Panc1 (cell line): ENCODE measurements around the gene HOXD9. TPM values are rescaled to one million over a fixed set of nuclear protein-coding genes. Genes with fewer than 3 reads are reported as not detected.

Source experiments
- ATAC-seq: fragments of 200-7000 bp; cut with Tn5 transposase; 2 replicates; pipeline ENCODE4 v1.9.1; 2020; ENCODE audit warnings: mild to moderate bottlenecking, moderate library complexity
- BruUV-seq: library from RNA; stranded (reverse); fragments of 400-500 nt; replicated peaks from 2 replicates; lab custom pipeline; 2021; lab: Mats Ljungman, UMichigan
- CTCF ChIA-PET: fragments of 300-600 bp; sonication (Branson Sonifier 250); formaldehyde crosslinking; loops from one replicate; lab custom pipeline; 2022; ENCODE audit warnings: antibody characterized with exemption; lab: Charles Lee
- POLR2A ChIA-PET: fragments of 300-600 bp; sonication (Branson Sonifier 250); formaldehyde crosslinking; loops from one replicate; lab custom pipeline; 2022; ENCODE audit warnings: antibody characterized with exemption; lab: Charles Lee
- DNase-seq: peaks from one replicate; pipeline ENCODE4 v3.0.0-alpha.2; 2010; ENCODE audit warnings: low read depth, low spot score
- H3K27ac ChIP-seq: 2 replicates; pipeline ENCODE4 v1.5.1; 2011; ENCODE audit warnings: mild to moderate bottlenecking, low read length, inconsistent platforms
- H3K27me3 ChIP-seq: fragments of 200-500 bp; sonication (Bioruptor generic); 2 replicates; pipeline ENCODE4 v1.6.0; 2014; ENCODE audit warnings: low read length, inconsistent platforms; ENCODE audit not compliant: control insufficient read depth, insufficient read depth
- H3K36me3 ChIP-seq: fragments of 200-500 bp; sonication (Bioruptor generic); 2 replicates; pipeline ENCODE4 v1.5.1; 2014; ENCODE audit warnings: inconsistent platforms, mild to moderate bottlenecking, low read length, moderate library complexity; ENCODE audit not compliant: control insufficient read depth, insufficient read depth
- H3K4me1 ChIP-seq: 2 replicates; pipeline ENCODE4 v1.5.1; 2011; ENCODE audit warnings: inconsistent platforms, mild to moderate bottlenecking, low read length, moderate library complexity; ENCODE audit not compliant: control insufficient read depth, insufficient read depth
- H3K4me3 ChIP-seq, 2 experiments: 2 replicates each; pipeline ENCODE4 v1.5.1; 2011 to 2012; ENCODE audit warnings: low read depth in 2 of 2, low read length in 2 of 2, mild to moderate bottlenecking in 2 of 2, inconsistent platforms in 1 of 2, moderate library complexity in 1 of 2
- H3K9me3 ChIP-seq: fragments of 200-500 bp; sonication (Bioruptor generic); 2 replicates; pipeline ENCODE4 v1.5.1; 2014; ENCODE audit warnings: low read depth, mild to moderate bottlenecking, inconsistent platforms, low read length, moderate library complexity; ENCODE audit not compliant: control insufficient read depth, insufficient read depth
- POLR2AphosphoS5 ChIP-seq: IDR thresholded peaks from 2 replicates; pipeline ENCODE4 v1.6.1; 2012; ENCODE audit warnings: mild to moderate bottlenecking, low read depth, low read length, moderate library complexity
- SIN3A ChIP-seq: IDR thresholded peaks from 2 replicates; pipeline ENCODE4 v1.6.1; 2012; ENCODE audit warnings: low read depth, mild to moderate bottlenecking, low read length, moderate library complexity, borderline replicate concordance; ENCODE audit not compliant: insufficient read depth
- TCF7L2 ChIP-seq: IDR thresholded peaks from 2 replicates; pipeline ENCODE4 v1.6.1; 2011; ENCODE audit warnings: mild to moderate bottlenecking, low read depth, low read length, inconsistent platforms
- in situ Hi-C: cut with HindIII; loops from 2 replicates; pipeline ENCODE4 v1.10.0; 2016; ENCODE audit warnings: low sequenced_read_pairs, low pct_unique_long_range_greater_than_20kb
- intact Hi-C: fragments of 100-400 bp; cut with micrococcal nuclease; formaldehyde crosslinking; loops from one replicate; pipeline ENCODE4 v1.10.0; 2022; ENCODE audit not compliant: unreplicated experiment
- total RNA-seq: library from RNA; stranded (reverse); gene quantifications from one replicate; pipeline ENCODE4 v1.2.1, GENCODE V29; 2021; ENCODE audit not compliant: unreplicated experiment
- TF ChIP-seq, protein P1 (sequence below), 2 experiments: IDR thresholded peaks; 2 replicates each; pipeline ENCODE4 v1.6.1; 2011 to 2012; ENCODE audit warnings: low read depth in 2 of 2, control low read depth in 1 of 2, low read length in 1 of 2, mild to moderate bottlenecking in 1 of 2, moderate library complexity in 1 of 2; ENCODE audit not compliant: insufficient read depth in 1 of 2
- TF ChIP-seq, protein P2 (sequence below): fragments of 450-650 bp; IDR thresholded peaks from 2 replicates; pipeline ENCODE4 v1.5.1; 2017; ENCODE audit warnings: mild to moderate bottlenecking

Gene HOXD9
- total RNA-seq, 1 experiment from 2014 or later = 0.15 TPM

DNA sequence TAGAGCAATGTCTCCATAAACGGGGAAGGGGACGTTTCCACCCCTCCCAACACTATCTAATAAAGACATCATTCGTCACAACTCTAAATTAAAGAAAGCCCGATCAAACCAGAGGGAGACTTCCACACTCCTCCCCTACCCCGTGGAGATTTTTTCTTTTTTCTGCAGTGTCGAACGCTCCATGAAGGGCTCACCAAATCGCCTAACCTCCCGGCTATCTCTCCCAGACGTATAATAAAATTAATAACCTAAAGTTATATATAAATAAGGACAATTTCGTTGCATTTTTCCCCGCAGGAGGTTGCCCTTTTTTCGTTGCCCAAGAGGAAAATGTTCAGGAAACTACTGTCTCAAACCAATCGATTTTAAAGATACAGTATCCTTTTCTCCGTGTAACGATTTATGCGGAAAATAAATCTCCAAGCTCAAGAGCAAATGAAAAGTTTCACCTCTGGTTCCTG, 41.1 kb upstream of the HOXD9 start:
- Histone ChIP-seq H3K4me1 (peaks cover 4% of the 10 kb centered on the region), H3K4me3 (no peak overlapping the region), H3K9me3 (no peaks in the 10 kb centered on the region), H3K36me3 (no peaks in the 10 kb centered on the region), H3K27ac (no peak overlapping the region), H3K27me3 (peaks cover 33% of the 10 kb centered on the region)
- in situ Hi-C loops (no loop called here), intact Hi-C loops (loop anchor here (10.0 kb wide), 1 partner anchor 117 kb away; no protein-coding TSS in a partner anchor)
- ChIA-PET POLR2A (no interaction called here), CTCF (no interaction called here)
- TF ChIP-seq, protein P1, sequence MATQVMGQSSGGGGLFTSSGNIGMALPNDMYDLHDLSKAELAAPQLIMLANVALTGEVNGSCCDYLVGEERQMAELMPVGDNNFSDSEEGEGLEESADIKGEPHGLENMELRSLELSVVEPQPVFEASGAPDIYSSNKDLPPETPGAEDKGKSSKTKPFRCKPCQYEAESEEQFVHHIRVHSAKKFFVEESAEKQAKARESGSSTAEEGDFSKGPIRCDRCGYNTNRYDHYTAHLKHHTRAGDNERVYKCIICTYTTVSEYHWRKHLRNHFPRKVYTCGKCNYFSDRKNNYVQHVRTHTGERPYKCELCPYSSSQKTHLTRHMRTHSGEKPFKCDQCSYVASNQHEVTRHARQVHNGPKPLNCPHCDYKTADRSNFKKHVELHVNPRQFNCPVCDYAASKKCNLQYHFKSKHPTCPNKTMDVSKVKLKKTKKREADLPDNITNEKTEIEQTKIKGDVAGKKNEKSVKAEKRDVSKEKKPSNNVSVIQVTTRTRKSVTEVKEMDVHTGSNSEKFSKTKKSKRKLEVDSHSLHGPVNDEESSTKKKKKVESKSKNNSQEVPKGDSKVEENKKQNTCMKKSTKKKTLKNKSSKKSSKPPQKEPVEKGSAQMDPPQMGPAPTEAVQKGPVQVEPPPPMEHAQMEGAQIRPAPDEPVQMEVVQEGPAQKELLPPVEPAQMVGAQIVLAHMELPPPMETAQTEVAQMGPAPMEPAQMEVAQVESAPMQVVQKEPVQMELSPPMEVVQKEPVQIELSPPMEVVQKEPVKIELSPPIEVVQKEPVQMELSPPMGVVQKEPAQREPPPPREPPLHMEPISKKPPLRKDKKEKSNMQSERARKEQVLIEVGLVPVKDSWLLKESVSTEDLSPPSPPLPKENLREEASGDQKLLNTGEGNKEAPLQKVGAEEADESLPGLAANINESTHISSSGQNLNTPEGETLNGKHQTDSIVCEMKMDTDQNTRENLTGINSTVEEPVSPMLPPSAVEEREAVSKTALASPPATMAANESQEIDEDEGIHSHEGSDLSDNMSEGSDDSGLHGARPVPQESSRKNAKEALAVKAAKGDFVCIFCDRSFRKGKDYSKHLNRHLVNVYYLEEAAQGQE (IDR thresholded peaks at IDR 0.05; ENCODE audit: insufficient read depth in 1 of 2, low read depth in 2 of 2, low read length in 1 of 2) = no peak
- TF ChIP-seq, protein P2, sequence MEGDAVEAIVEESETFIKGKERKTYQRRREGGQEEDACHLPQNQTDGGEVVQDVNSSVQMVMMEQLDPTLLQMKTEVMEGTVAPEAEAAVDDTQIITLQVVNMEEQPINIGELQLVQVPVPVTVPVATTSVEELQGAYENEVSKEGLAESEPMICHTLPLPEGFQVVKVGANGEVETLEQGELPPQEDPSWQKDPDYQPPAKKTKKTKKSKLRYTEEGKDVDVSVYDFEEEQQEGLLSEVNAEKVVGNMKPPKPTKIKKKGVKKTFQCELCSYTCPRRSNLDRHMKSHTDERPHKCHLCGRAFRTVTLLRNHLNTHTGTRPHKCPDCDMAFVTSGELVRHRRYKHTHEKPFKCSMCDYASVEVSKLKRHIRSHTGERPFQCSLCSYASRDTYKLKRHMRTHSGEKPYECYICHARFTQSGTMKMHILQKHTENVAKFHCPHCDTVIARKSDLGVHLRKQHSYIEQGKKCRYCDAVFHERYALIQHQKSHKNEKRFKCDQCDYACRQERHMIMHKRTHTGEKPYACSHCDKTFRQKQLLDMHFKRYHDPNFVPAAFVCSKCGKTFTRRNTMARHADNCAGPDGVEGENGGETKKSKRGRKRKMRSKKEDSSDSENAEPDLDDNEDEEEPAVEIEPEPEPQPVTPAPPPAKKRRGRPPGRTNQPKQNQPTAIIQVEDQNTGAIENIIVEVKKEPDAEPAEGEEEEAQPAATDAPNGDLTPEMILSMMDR = no peak
- TF ChIP-seq TCF7L2 (no peak), POLR2AphosphoS5 (no peak), SIN3A (no peak)
- ATAC-seq (no peak), DNase-seq (no peak)
- BruUV-seq = no TSS peak

DNA sequence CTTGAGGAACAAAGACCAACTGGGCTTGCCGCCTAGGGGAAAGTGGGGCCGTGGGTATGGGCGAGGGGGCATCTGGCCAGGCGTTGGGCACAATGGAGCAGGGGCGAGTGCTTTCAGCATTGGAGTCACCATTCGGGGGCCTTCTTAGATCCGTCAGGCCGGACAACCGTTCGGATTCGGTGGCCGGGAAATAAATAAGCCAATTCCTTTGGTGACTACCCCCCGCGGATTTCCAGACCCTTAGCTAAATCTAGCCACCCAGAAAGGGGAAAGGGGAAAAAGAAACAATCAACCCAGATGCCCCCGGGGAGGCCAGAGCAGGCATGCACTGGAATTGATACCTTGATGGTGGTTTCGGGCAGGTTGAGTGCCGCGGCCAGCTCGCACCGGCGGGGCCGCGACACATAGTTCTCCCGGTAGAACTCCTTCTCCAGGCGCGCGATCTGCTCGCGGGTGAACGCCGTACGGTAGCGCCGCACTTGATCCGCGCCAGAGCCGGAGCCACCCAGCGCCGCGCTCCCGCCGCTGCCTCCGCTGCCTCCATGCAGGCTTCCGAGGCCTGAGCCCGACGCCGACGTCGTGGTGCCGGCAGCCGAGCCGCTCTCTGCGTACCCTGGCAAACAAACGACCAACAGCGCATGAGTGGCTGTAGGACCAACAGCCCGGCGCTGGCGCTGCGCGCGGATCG, 40.5 kb upstream of the HOXD9 start:
- no peak for ATAC-seq
- TF ChIP-seq, protein P2 = no peak
- TF ChIP-seq TCF7L2 (no peak), POLR2AphosphoS5 (no peak), SIN3A (no peak)
- TF ChIP-seq, protein P1 (IDR thresholded peaks at IDR 0.05; ENCODE audit: insufficient read depth in 1 of 2, low read depth in 2 of 2, low read length in 1 of 2) = no peak
- CTCF ChIA-PET = interaction anchor here (0.7 kb wide), 1 partner anchor 373 kb away, joined by 3 read pairs; no protein-coding TSS in a partner anchor
- Histone ChIP-seq H3K27ac (no peak overlapping the region), H3K4me1 (peaks cover 6% of the 10 kb centered on the region), H3K36me3 (no peaks in the 10 kb centered on the region), H3K4me3 (no peak overlapping the region), H3K27me3 (peaks cover 35% of the 10 kb centered on the region), H3K9me3 (no peaks in the 10 kb centered on the region)
- intact Hi-C loops = loop anchor here (10.0 kb wide), 1 partner anchor 117 kb away; no protein-coding TSS in a partner anchor
- DNase-seq = no peak
- in situ Hi-C loops = no loop called here
- POLR2A ChIA-PET = no interaction called here
- BruUV-seq = no TSS peak
